WTC11 (cell line): ENCODE data around the gene TARBP1. TPM values are rescaled to one million over a fixed set of nuclear protein-coding genes. Genes with fewer than 3 reads are reported as not detected.

Experiments used
- ATAC-seq: fragments of 200-7000 bp; cut with Tn5 transposase; 2 replicates; pipeline ENCODE4 v1.10.0; 2021; ENCODE audit warnings: mild to moderate bottlenecking, moderate library complexity
- CTCF ChIA-PET: fragments of 300-600 bp; sonication (Branson Sonifier 250); formaldehyde crosslinking; loops from one replicate; lab custom pipeline; 2021; ENCODE audit warnings: antibody characterized with exemption; lab: Charles Lee
- POLR2A ChIA-PET: fragments of 350-600 bp; sonication (Branson Sonifier 250); formaldehyde crosslinking; loops from one replicate; lab custom pipeline; 2021; ENCODE audit warnings: antibody characterized with exemption; lab: Charles Lee
- DNase-seq: peaks from one replicate; pipeline ENCODE4 v3.0.0; 2021; ENCODE audit warnings: low spot score
- H3K27ac Mint-ChIP-seq: 2 replicates; pipeline ENCODE4 v1.8.0; 2021; ENCODE audit warnings: mixed read lengths
- H3K27me3 Mint-ChIP-seq: 2 replicates; pipeline ENCODE4 v1.8.0; 2021; ENCODE audit warnings: low read depth, mild to moderate bottlenecking, moderate library complexity, mixed read lengths
- H3K36me3 Mint-ChIP-seq: 2 replicates; pipeline ENCODE4 v1.8.0; 2021; ENCODE audit warnings: mixed read lengths
- H3K4me1 Mint-ChIP-seq: 2 replicates; pipeline ENCODE4 v1.8.0; 2022; ENCODE audit warnings: mixed read lengths
- H3K4me3 Mint-ChIP-seq: 2 replicates; pipeline ENCODE4 v1.8.0; 2021; ENCODE audit warnings: mild to moderate bottlenecking, moderate library complexity, mixed read lengths
- H3K9me3 Mint-ChIP-seq: 2 replicates; pipeline ENCODE4 v1.8.0; 2021; ENCODE audit warnings: mixed read lengths
- GABPB1 ChIP-seq: sonication (generic); formaldehyde crosslinking; IDR thresholded peaks from 2 replicates; pipeline ENCODE4 v1.8.1; 2023; ENCODE audit warnings: mild to moderate bottlenecking, missing genetic modification reagents
- GRHL2 ChIP-seq: fragments of 250-450 bp; sonication (Bioruptor Pico); IDR thresholded peaks from 2 replicates; pipeline ENCODE4 v1.8.0; 2022; ENCODE audit warnings: mild to moderate bottlenecking, moderate library complexity; ENCODE audit not compliant: insufficient replicate concordance, severe bottlenecking
- GTF2I ChIP-seq: fragments of 250-450 bp; sonication (Bioruptor Pico); conservative IDR thresholded peaks from 2 replicates; pipeline ENCODE4 v1.4.0; 2021; ENCODE audit warnings: mild to moderate bottlenecking
- HMGA2 ChIP-seq: fragments of 250-450 bp; sonication (Bioruptor Pico); IDR thresholded peaks from 2 replicates; pipeline ENCODE4 v1.4.0; 2021; ENCODE audit warnings: mild to moderate bottlenecking, moderate library complexity
- MYBL2 ChIP-seq: sonication (generic); formaldehyde crosslinking; IDR thresholded peaks from 2 replicates; pipeline ENCODE4 v1.8.1; 2023; ENCODE audit warnings: mild to moderate bottlenecking, moderate library complexity, missing genetic modification reagents
- NFATC4 ChIP-seq: fragments of 250-450 bp; sonication (Bioruptor Pico); IDR thresholded peaks from 2 replicates; pipeline ENCODE4 v1.9.0; 2021; ENCODE audit warnings: mild to moderate bottlenecking
- NR1H2 ChIP-seq: sonication (generic); formaldehyde crosslinking; IDR thresholded peaks from 2 replicates; pipeline ENCODE4 v1.9.0; 2021; ENCODE audit warnings: mild to moderate bottlenecking, moderate library complexity, missing genetic modification reagents
- RELA ChIP-seq: sonication (generic); formaldehyde crosslinking; IDR thresholded peaks from 2 replicates; pipeline ENCODE4 v1.8.1; 2022; ENCODE audit warnings: missing genetic modification reagents, mild to moderate bottlenecking, borderline replicate concordance
- SMAD4 ChIP-seq: sonication (generic); formaldehyde crosslinking; IDR thresholded peaks from 2 replicates; pipeline ENCODE4 v1.8.0; 2022; ENCODE audit warnings: mild to moderate bottlenecking, missing genetic modification reagents
- SOX15 ChIP-seq: fragments of 250-450 bp; sonication (Bioruptor Pico); IDR thresholded peaks from 2 replicates; pipeline ENCODE4 v1.9.0; 2021; ENCODE audit warnings: mild to moderate bottlenecking
- ZNF121 ChIP-seq: sonication (generic); formaldehyde crosslinking; IDR thresholded peaks from 2 replicates; pipeline ENCODE4 v1.8.0; 2023; ENCODE audit warnings: missing genetic modification reagents
- ZNF138 ChIP-seq: sonication (generic); formaldehyde crosslinking; conservative IDR thresholded peaks from 2 replicates; pipeline ENCODE4 v1.8.1; 2022; ENCODE audit warnings: mild to moderate bottlenecking, moderate library complexity, missing genetic modification reagents
- ZNF232 ChIP-seq: sonication (generic); formaldehyde crosslinking; IDR thresholded peaks from 2 replicates; pipeline ENCODE4 v1.8.0; 2022; ENCODE audit warnings: mild to moderate bottlenecking, missing genetic modification reagents
- ZNF263 ChIP-seq: sonication (generic); formaldehyde crosslinking; IDR thresholded peaks from 2 replicates; pipeline ENCODE4 v1.8.1; 2022; ENCODE audit warnings: low read depth, mild to moderate bottlenecking, moderate library complexity, missing genetic modification reagents
- ZNF317 ChIP-seq: sonication (generic); formaldehyde crosslinking; IDR thresholded peaks from 2 replicates; pipeline ENCODE4 v1.8.1; 2023; ENCODE audit warnings: low read depth, mild to moderate bottlenecking, moderate library complexity, missing genetic modification reagents, borderline replicate concordance
- ZNF396 ChIP-seq: fragments of 250-450 bp; sonication (Bioruptor Pico); IDR thresholded peaks from 2 replicates; pipeline ENCODE4 v1.8.0; 2021; ENCODE audit warnings: mild to moderate bottlenecking, moderate library complexity, borderline replicate concordance
- ZNF671 ChIP-seq: fragments of 250-450 bp; sonication (Bioruptor Pico); IDR thresholded peaks from 2 replicates; pipeline ENCODE4 v1.8.0; 2021; ENCODE audit warnings: mild to moderate bottlenecking
- total RNA-seq: library from RNA; stranded (reverse); gene quantifications from 3 replicates; pipeline ENCODE4 v1.2.3, GENCODE V29; 2021
- TF ChIP-seq, protein P1 (sequence below): sonication (generic); formaldehyde crosslinking; IDR thresholded peaks from 2 replicates; pipeline ENCODE4 v1.8.1; 2022; ENCODE audit warnings: low read depth, missing genetic modification reagents, borderline replicate concordance
- TF ChIP-seq, protein P2 (sequence below): sonication (generic); formaldehyde crosslinking; IDR thresholded peaks from 2 replicates; pipeline ENCODE4 v1.8.1; 2023; ENCODE audit warnings: mild to moderate bottlenecking, moderate library complexity, missing genetic modification reagents
- TF ChIP-seq, protein P3 (sequence below): sonication (generic); formaldehyde crosslinking; IDR thresholded peaks from 2 replicates; pipeline ENCODE4 v1.8.0; 2023; ENCODE audit warnings: mild to moderate bottlenecking, missing genetic modification reagents
- TF ChIP-seq, protein P4 (sequence below): sonication (generic); formaldehyde crosslinking; IDR thresholded peaks from 2 replicates; pipeline ENCODE4 v1.8.1; 2023; ENCODE audit warnings: mild to moderate bottlenecking, missing genetic modification reagents
- TF ChIP-seq, protein P5 (sequence below): fragments of 250-450 bp; sonication (Bioruptor Pico); IDR thresholded peaks from 2 replicates; pipeline ENCODE4 v1.9.0; 2021; ENCODE audit warnings: mild to moderate bottlenecking
- TF ChIP-seq, protein P6 (sequence below): fragments of 250-450 bp; sonication (Bioruptor Pico); IDR thresholded peaks from 2 replicates; pipeline ENCODE4 v2.1.2; 2022; ENCODE audit warnings: mild to moderate bottlenecking, moderate library complexity
- TF ChIP-seq, protein P7 (sequence below): sonication (generic); formaldehyde crosslinking; IDR thresholded peaks from 2 replicates; pipeline ENCODE4 v1.8.0; 2022; ENCODE audit warnings: mild to moderate bottlenecking, missing genetic modification reagents

TARBP1 gene
- total RNA-seq, 1 experiment from 2014 or later = 24.0 TPM

DNA sequence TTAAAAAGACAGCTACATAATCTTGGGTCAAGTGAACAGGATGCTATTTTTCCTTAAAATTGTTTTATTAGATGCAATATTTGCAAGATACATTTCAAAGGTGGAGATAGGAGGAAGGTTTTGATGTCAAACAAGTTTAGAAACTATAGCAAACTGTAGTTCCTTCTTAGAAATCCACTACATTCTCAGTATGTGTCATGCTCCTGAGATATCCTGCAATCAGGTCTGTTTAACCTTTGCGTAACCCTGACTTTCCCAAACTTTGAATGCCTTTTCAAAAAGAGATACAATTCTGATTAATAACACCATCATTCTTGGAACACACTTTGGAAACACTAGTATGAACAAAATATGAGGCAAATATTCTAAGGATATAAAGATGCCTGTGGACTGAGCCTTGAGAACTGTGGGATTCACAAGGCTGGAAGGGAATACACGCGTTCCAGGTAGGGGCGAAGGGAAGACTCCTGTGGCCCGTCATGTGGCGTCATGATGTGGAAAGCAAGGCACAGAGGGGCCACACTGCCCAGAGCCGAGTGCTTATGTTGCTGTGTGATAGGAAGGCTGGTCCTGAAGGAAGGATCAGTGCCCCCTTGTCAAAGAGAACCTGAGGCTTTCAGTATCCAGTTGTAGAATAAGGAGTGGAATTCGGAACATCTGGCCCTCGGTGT lies 19.6 kb upstream of the TARBP1 start:
- ChIA-PET CTCF (interaction anchor here (0.8 to 2.4 kb wide), 25 partner anchors 9 to 595 kb away, joined by 3 to 37 read pairs (median 6); no protein-coding TSS in a partner anchor), POLR2A (interaction anchor here (0.7 to 2.1 kb wide), 2 partner anchors 102 to 112 kb away, joined by 3 to 14 read pairs; partner anchors contain the start of gene IRF2BP2)
- ATAC-seq (peak; percentile 16; the same call in 1 of the 2 replicates), DNase-seq (no peak)
- H3K9me3 Mint-ChIP-seq = no peaks in the 10 kb centered on the region
- H3K27me3 Mint-ChIP-seq = peaks cover 15% of the 10 kb centered on the region
- H3K4me1 Mint-ChIP-seq = peaks cover 46% of the 10 kb centered on the region
- H3K4me3 Mint-ChIP-seq = no peak overlapping the region
- no peaks in the 10 kb centered on the region for H3K36me3 Mint-ChIP-seq
- no peak overlapping the region for H3K27ac Mint-ChIP-seq
- TF ChIP-seq, protein P1, sequence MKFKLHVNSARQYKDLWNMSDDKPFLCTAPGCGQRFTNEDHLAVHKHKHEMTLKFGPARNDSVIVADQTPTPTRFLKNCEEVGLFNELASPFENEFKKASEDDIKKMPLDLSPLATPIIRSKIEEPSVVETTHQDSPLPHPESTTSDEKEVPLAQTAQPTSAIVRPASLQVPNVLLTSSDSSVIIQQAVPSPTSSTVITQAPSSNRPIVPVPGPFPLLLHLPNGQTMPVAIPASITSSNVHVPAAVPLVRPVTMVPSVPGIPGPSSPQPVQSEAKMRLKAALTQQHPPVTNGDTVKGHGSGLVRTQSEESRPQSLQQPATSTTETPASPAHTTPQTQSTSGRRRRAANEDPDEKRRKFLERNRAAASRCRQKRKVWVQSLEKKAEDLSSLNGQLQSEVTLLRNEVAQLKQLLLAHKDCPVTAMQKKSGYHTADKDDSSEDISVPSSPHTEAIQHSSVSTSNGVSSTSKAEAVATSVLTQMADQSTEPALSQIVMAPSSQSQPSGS = no peak
- no peak for TF ChIP-seq RELA
- no peak for TF ChIP-seq ZNF121
- TF ChIP-seq ZNF138 = no peak
- TF ChIP-seq, protein P2, sequence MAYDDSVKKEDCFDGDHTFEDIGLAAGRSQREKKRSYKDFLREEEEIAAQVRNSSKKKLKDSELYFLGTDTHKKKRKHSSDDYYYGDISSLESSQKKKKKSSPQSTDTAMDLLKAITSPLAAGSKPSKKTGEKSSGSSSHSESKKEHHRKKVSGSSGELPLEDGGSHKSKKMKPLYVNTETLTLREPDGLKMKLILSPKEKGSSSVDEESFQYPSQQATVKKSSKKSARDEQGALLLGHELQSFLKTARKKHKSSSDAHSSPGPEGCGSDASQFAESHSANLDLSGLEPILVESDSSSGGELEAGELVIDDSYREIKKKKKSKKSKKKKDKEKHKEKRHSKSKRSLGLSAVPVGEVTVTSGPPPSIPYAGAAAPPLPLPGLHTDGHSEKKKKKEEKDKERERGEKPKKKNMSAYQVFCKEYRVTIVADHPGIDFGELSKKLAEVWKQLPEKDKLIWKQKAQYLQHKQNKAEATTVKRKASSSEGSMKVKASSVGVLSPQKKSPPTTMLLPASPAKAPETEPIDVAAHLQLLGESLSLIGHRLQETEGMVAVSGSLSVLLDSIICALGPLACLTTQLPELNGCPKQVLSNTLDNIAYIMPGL (CRISPR knock-in tag) = no peak
- no peak for TF ChIP-seq HMGA2 (CRISPR knock-in tag)
- no peak for TF ChIP-seq MYBL2 (CRISPR knock-in tag)
- TF ChIP-seq GABPB1 (CRISPR knock-in tag) = no peak
- TF ChIP-seq ZNF317 (CRISPR knock-in tag) = no peak
- no peak for TF ChIP-seq NFATC4 (CRISPR knock-in tag)
- TF ChIP-seq, protein P3, sequence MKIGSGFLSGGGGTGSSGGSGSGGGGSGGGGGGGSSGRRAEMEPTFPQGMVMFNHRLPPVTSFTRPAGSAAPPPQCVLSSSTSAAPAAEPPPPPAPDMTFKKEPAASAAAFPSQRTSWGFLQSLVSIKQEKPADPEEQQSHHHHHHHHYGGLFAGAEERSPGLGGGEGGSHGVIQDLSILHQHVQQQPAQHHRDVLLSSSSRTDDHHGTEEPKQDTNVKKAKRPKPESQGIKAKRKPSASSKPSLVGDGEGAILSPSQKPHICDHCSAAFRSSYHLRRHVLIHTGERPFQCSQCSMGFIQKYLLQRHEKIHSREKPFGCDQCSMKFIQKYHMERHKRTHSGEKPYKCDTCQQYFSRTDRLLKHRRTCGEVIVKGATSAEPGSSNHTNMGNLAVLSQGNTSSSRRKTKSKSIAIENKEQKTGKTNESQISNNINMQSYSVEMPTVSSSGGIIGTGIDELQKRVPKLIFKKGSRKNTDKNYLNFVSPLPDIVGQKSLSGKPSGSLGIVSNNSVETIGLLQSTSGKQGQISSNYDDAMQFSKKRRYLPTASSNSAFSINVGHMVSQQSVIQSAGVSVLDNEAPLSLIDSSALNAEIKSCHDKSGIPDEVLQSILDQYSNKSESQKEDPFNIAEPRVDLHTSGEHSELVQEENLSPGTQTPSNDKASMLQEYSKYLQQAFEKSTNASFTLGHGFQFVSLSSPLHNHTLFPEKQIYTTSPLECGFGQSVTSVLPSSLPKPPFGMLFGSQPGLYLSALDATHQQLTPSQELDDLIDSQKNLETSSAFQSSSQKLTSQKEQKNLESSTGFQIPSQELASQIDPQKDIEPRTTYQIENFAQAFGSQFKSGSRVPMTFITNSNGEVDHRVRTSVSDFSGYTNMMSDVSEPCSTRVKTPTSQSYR = no peak
- TF ChIP-seq, protein P4, sequence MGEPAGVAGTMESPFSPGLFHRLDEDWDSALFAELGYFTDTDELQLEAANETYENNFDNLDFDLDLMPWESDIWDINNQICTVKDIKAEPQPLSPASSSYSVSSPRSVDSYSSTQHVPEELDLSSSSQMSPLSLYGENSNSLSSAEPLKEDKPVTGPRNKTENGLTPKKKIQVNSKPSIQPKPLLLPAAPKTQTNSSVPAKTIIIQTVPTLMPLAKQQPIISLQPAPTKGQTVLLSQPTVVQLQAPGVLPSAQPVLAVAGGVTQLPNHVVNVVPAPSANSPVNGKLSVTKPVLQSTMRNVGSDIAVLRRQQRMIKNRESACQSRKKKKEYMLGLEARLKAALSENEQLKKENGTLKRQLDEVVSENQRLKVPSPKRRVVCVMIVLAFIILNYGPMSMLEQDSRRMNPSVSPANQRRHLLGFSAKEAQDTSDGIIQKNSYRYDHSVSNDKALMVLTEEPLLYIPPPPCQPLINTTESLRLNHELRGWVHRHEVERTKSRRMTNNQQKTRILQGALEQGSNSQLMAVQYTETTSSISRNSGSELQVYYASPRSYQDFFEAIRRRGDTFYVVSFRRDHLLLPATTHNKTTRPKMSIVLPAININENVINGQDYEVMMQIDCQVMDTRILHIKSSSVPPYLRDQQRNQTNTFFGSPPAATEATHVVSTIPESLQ = no peak
- TF ChIP-seq, protein P5, sequence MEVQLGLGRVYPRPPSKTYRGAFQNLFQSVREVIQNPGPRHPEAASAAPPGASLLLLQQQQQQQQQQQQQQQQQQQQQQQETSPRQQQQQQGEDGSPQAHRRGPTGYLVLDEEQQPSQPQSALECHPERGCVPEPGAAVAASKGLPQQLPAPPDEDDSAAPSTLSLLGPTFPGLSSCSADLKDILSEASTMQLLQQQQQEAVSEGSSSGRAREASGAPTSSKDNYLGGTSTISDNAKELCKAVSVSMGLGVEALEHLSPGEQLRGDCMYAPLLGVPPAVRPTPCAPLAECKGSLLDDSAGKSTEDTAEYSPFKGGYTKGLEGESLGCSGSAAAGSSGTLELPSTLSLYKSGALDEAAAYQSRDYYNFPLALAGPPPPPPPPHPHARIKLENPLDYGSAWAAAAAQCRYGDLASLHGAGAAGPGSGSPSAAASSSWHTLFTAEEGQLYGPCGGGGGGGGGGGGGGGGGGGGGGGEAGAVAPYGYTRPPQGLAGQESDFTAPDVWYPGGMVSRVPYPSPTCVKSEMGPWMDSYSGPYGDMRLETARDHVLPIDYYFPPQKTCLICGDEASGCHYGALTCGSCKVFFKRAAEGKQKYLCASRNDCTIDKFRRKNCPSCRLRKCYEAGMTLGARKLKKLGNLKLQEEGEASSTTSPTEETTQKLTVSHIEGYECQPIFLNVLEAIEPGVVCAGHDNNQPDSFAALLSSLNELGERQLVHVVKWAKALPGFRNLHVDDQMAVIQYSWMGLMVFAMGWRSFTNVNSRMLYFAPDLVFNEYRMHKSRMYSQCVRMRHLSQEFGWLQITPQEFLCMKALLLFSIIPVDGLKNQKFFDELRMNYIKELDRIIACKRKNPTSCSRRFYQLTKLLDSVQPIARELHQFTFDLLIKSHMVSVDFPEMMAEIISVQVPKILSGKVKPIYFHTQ = no peak
- no peak for TF ChIP-seq SMAD4
- TF ChIP-seq, all 79 proteins: peak for 0

DNA sequence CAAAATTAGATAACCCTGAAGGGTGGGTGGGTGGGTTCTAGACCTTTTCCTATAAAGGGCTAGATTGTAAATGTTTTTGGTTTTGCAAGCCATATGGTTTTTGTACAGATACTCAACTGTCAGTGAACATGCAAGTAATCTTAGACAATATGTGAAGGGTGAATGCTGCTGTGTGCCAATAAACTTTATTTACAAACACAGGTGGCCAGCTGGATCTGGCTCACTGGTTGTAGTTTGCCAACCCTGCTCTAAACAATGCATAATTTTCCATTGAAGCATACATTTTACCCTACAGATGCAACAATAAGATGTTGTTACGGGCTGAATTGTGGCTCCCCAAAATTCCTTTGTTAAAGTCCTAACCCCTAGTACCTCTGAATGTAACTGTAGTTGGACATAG lies 18.6 kb upstream of the TARBP1 start:
- ATAC-seq (no peak), DNase-seq (no peak)
- no peak overlapping the region for H3K27ac Mint-ChIP-seq
- peaks cover 15% of the 10 kb centered on the region for H3K27me3 Mint-ChIP-seq
- ChIA-PET POLR2A (no interaction called here), CTCF (interaction anchor here (0.6 kb wide), 1 partner anchor 345 kb away, joined by 3 read pairs; no protein-coding TSS in a partner anchor)
- no peak overlapping the region for H3K4me3 Mint-ChIP-seq
- H3K36me3 Mint-ChIP-seq = no peaks in the 10 kb centered on the region
- peaks cover 41% of the 10 kb centered on the region for H3K4me1 Mint-ChIP-seq
- no peaks in the 10 kb centered on the region for H3K9me3 Mint-ChIP-seq
- TF ChIP-seq, protein P6, sequence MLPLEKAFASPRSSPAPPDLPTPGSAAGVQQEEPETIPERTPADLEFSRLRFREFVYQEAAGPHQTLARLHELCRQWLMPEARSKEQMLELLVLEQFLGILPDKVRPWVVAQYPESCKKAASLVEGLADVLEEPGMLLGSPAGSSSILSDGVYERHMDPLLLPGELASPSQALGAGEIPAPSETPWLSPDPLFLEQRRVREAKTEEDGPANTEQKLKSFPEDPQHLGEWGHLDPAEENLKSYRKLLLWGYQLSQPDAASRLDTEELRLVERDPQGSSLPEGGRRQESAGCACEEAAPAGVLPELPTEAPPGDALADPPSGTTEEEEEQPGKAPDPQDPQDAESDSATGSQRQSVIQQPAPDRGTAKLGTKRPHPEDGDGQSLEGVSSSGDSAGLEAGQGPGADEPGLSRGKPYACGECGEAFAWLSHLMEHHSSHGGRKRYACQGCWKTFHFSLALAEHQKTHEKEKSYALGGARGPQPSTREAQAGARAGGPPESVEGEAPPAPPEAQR (CRISPR knock-in tag) = no peak
- no peak for TF ChIP-seq ZNF263 (CRISPR knock-in tag)
- no peak for TF ChIP-seq ZNF671
- no peak for TF ChIP-seq ZNF232
- no peak for TF ChIP-seq ZNF396
- no peak for TF ChIP-seq GRHL2 (CRISPR knock-in tag)
- TF ChIP-seq, protein P7, sequence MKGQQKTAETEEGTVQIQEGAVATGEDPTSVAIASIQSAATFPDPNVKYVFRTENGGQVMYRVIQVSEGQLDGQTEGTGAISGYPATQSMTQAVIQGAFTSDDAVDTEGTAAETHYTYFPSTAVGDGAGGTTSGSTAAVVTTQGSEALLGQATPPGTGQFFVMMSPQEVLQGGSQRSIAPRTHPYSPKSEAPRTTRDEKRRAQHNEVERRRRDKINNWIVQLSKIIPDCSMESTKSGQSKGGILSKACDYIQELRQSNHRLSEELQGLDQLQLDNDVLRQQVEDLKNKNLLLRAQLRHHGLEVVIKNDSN (CRISPR knock-in tag) = no peak
- no peak for TF ChIP-seq NR1H2
- no peak for TF ChIP-seq GTF2I (CRISPR knock-in tag)
- TF ChIP-seq SOX15 = no peak
